SW480 (cell line): ENCODE results near the gene DSP.

ENCODE experiments used
- DNase-seq: peaks from one replicate; pipeline ENCODE4 v3.0.0-alpha.2; 2016; ENCODE audit warnings: low spot score

Gene DSP

DNA sequence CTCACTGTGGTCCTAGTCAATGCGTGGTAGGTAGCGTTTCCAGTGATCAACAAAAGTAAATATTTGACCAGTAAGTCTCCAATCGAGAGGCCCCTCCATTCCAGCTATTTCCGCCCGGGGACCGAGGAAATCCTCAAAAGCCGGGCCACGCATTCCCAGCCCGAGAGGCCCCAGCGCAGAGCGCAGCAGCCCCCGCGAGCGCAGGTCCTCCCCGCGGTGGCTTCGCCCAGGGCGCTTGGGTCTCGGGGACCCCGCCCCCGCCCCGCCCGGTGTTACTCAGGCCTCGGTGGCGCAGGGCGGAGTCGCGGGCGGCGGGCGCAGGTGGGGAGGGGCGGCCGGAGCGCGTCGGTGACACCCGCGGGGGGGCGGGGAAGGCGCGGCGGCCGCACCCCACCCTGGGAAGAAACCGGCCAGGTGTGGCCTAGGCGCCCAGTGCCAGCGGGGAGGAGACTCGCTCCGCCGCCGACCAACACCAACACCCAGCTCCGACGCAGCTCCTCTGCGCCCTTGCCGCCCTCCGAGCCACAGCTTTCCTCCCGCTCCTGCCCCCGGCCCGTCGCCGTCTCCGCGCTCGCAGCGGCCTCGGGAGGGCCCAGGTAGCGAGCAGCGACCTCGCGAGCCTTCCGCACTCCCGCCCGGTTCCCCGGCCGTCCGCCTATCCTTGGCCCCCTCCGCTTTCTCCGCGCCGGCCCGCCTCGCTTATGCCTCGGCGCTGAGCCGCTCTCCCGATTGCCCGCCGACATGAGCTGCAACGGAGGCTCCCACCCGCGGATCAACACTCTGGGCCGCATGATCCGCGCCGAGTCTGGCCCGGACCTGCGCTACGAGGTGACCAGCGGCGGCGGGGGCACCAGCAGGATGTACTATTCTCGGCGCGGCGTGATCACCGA lies at the start of gene DSP:
Gene DSP, plus strand, starts transcription at position 497 of the 890 bp plus-strand sequence. Its CDS starts 245 bp downstream, at position 742.
- peak; percentile 78 for DNase-seq

- no peak for DNase-seq
Observed at GRCh38 chr6:7493866-7494265, 47.6 kb upstream of the DSP start.

DNA sequence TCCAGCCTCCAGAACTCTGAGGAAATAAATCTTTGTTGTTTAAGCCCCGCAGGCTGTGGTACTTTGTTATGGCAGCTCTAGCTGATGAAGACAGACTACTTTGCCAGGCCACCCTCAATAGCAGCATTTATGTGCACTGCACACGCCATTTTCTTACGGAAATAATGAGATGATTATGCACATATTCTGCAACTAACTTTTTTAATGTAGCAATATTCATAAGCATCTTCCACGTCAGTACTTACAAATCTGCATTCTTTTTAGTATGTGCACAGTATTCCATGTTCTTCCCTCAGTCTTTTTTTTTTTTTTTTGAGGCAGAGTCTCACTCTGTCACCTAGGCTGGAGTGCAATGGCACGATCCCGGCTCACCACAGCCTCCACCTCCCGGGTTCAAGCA lies 46.8 kb upstream of the DSP start:
- DNase-seq: no peak

DNA sequence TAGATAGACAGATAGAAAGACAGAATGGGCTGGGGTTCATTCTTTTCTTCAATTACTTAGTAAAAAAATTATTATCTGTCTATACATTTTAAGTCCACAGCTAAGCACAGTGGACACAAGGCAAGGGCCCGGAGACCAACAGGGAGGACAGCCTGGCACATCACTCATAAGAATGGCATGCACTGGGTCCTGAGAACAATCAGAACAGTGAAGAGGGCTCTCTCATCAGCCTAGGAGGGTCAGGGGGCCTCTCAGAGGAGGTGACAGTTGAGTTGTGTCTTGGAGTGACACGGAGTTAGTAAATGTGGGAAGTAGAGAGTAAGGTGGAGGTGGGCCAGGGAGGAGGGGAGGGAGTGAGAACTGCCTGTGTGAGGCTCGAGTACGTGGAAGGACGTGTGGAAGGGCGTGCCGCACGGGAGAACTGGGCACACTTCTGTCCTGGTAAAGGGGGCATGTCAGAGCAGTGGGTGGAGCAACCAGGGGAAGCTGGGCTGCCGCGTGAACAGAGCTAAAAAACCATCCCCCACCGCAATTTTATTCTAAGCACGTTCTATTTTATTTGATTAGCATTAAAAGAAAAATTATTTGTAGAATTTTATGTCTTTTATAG lies 45.1 kb upstream of the DSP start:
- DNase-seq: no peak

GRCh38 chr6:7500752-7501282 lies 40.7 kb upstream of the DSP start:
- DNase-seq: no peak

DNA sequence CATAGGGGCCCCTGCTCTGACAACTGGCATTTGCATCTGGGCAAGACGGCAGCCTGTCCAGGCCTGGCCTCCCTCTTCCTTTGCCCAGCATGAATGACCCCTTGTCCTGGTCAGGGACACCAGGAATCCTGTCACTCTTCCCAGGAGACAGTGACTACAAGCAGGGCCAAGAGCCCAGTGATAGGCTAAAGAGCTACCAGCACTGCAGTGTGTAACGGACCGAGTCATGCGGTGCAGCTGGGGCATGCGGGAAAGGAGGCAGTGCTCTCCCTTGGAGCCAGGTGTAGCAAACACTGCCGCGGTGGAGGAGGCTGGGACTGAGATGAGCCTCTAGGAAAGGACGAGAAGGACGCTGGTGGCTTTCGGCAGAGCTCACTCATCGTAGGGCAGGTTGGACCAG lies 38.7 kb upstream of the DSP start:
- no peak for DNase-seq

GRCh38 chr6:7504041-7504440 lies 37.4 kb upstream of the DSP start:
- no peak for DNase-seq

DNA sequence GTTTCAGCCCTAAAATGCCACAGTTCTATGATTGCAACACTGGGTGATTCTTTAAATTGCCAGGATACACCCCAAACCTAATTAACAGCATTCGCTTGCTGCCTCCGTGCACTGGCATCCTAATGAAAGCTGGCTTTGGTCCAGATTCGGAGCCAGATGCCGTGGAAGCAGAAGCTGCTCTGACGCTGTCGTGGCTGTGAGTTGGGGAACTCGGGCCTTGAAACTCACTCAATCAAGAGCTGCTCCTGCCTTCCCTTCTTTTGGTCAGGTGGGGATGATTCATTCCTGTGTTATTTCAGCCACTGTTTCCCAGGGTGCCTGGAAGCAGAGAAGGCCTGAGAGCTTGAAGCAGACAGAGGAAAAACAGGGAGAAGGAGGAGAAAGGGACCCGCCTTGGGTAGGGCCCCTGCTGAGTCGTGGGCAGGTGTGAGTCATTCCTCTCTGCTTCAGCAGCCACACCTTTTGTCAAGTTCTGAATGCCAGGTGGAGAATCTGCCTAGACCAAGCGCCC lies 36.2 kb upstream of the DSP start:
- DNase-seq: peak; percentile 95

- DNase-seq: no peak
Observed at GRCh38 chr6:7507600-7507999, 33.9 kb upstream of the DSP start.

GRCh38 chr6:7512320-7512719 lies 29.2 kb upstream of the DSP start:
- DNase-seq: no peak

GRCh38 chr6:7513529-7513928 lies 27.9 kb upstream of the DSP start:
- DNase-seq: no peak

DNA sequence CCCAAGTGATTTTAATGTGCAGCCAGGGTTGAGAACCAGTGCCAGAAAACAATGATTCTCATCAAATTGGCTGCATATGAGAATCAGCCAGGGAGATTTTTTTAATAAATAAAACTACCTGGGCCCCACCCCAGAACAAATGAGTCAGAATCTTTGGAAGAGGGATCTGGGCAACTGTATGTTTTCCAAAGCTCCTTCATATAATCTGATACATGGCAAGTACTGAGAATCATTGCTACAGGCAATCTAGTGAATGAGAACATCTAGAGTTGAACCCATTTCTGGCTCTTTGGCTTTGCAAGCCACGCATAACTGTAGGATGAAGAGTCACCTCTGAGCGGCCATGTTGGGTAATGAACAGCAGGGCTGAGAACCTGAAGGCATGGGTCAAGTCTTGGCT lies 26.1 kb upstream of the DSP start:
- DNase-seq: no peak

DNA sequence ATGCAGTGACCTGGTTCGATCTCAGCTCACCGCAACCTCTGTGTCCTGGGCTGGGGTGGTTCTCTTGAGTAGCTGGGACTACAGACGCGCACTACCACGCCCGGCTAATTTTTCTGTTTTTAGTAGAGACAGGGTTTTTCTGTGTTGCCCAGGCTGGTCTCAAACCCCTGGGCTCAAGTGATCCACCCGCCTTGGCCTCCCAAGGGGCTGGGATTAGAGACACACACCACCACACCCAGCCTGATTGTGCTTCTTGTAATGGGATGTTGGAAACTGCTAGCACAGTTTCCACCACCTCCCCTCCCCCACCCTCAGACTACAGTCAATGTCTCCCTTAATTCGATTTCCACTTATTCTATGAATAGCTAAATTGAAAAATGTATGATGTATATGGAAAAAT lies 22.6 kb upstream of the DSP start:
- no peak for DNase-seq

- DNase-seq: no peak
Observed at GRCh38 chr6:7522873-7523272, 18.6 kb upstream of the DSP start.

DNA sequence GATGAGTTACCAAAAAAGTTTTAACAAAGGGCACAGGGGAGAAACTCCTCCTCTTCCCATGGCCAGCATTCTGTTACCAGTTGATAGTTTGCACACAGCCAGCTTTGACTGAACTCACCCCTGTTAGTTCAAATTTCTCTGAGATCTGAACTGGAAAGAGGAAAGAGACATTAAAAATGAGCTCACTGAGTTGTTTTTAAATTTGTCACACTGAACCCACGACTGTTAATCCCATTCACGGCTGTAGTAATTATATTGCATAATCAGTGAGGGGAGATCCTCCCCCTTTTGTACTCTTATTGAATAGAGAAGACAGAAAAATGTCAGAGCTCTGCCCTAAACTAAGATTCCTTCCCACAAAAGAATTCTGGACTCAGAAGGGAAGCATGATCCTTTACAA lies 17.5 kb upstream of the DSP start:
- no peak for DNase-seq

GRCh38 chr6:7526755-7527154 lies 14.7 kb upstream of the DSP start:
- DNase-seq: no peak

- DNase-seq: no peak
Observed at GRCh38 chr6:7528565-7528964, 12.9 kb upstream of the DSP start.

DNA sequence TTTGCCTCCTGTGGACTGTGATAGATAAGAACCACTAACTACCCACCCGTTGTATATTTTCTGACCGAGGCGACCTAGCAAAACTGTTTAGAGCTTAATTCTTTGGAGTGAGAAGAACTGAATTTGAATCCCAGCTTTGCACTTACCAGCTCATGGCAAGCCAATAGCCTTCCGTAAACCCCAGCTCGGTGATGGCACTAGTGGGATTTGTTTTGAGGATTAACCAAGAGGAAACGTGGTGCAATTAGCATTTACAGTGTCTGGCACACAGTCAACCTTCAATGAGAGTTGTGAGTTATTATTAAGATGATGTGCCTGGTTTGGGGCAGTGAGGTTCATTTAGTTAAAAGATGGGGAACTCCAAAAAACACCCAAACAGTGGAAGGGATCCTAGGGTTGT lies 12.3 kb upstream of the DSP start:
- DNase-seq: no peak

- no peak for DNase-seq
Observed at GRCh38 chr6:7532232-7532631, 9.2 kb upstream of the DSP start.

GRCh38 chr6:7532821-7533220 lies 8.7 kb upstream of the DSP start:
- DNase-seq: no peak

DNA sequence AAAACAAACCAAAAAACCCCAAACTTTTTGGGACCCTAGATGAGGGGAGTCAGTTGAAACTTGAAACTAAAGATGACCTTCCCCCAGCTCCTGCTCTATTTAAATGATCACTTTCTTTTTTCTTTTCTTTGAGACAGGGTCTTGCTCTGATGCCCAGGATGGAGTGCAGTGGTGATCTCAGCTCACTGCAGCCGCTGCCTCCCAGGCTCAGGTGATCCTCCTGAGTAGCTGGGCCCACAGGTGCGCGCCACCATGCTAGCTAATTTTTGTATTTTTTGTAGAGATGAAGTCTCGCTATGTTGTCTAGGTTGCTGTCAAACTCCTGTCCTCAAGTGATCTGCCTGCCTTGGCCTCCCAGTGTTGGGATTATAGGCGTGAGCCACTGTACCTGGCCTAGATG lies 7.3 kb upstream of the DSP start:
- DNase-seq: no peak

GRCh38 chr6:7535498-7535897 lies 6.0 kb upstream of the DSP start:
- DNase-seq: no peak

- no peak for DNase-seq
Observed at GRCh38 chr6:7537565-7538174, 3.8 kb upstream of the DSP start.
